ENCODE data around the gene TRIP6.
"Not testable (repeated sequence)": the region's sequence is repeated elsewhere in the genome, so short reads cannot be mapped to it uniquely, and the experiment has no call there.

The TRIP6 gene

DNA sequence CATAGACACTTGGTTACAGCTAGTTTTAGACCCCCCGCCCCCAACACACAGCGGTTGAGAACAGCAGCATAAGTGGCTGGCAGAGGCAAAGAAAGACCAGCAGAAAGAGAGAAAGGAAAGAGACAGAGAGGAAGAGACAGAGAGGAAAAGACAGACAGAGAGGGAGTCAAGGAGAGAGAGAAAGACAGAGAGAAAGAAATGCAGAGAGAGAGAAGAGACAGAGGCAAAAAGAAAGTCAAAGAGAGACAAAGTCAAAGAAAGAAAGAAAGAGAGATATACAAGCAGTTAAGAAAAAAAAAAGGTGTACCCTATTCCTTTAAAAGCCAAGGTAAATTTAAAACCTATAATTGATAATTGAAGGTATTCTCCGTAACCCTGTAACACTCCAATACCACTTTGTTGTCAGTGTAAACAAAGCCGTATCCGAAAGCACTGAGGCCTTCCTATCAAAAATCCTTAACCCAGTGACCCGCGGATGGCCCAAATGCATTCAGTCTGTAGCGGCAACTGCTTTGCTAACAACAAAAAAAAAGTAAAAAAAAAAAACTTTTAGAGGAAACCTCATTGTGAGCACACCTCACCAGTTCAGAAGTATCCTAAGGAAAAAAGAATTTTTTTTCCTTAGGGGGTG lies 26.6 kb upstream of the TRIP6 start:
- no peak for FAIRE-seq
- DNase-seq (ENCODE audit: insufficient read length) = no peak
- TF ChIP-seq TAF1 (IDR thresholded peaks at IDR 0.05; ENCODE audit: borderline replicate concordance, low read depth, low read length) (no peak), POLR2A (IDR thresholded peaks at IDR 0.05; ENCODE audit: low read depth, low read length) (no peak), POLR2AphosphoS5 (IDR thresholded peaks at IDR 0.05; ENCODE audit: low read depth, low read length) (no peak)

DNA sequence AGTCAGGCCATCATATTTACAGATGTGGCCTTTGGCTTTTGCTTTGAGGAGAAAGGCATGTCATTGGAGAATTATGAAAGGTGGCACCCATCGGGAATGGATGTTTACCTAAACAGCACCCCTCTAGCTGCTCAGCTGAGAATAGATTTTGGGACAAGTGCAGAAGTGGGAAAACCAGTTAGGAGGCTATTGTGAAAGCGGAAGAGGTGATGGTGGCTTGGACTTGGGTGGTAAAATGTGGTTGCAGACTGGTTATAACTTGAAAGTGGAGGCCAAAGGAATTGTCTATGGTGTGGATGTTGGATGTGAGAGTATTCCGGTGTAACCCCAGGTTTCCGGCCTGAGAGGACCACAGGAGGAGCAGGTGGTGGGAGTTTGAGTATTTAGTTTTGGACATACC lies 19.8 kb upstream of the TRIP6 start:
- DNase-seq (ENCODE audit: insufficient read length) (no peak), FAIRE-seq (no peak)
- TF ChIP-seq POLR2A (IDR thresholded peaks at IDR 0.05; ENCODE audit: low read depth, low read length) (no peak), TAF1 (IDR thresholded peaks at IDR 0.05; ENCODE audit: borderline replicate concordance, low read depth, low read length) (no peak), POLR2AphosphoS5 (IDR thresholded peaks at IDR 0.05; ENCODE audit: low read depth, low read length) (no peak)

DNA sequence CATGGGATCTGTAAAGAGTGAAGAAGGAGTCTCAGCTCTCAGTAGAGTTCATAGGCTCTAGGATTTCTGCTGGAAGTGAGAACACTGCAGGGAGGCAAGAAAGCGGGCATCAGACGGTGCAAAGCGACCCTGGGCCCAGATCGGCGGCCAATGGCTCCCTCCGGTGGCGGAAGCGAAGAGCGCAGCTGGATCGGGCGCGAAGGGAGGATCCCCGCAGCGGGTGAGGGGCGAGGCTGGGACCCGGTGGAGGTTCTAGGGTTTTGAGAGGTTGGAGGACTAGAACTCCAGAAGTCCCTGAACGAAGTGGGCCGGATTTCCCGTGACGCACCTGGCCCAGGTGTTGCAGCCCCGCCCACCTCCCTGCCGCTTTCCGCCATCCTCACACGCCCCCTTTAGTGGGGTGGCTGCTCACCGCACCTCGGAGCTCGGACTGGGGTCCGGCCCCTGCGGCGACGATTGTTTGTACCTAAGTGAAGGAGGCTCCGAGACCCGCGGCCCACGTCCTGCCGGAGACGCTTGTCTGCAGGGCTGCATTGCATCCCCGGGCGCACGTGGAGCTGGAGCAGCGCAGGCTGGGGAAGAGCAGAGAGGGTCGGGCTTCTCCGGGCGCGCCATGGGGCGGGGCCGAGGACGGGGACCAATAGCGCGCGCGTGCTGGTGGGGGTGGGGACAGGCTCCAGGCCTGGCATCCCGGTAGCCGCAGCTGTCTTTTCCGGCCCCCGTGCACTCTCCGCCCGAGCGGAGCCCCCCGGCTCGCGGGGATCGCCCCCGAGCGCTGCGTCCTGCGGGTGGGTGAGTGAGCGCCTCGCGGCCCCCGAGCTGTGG lies 14.9 kb upstream of the TRIP6 start, which contains the start of gene SLC12A9:
SLC12A9 (plus strand) TSS at position 666 of the 825 bp plus-strand sequence. CDS start 1,485 bp downstream, outside the sequence.
- FAIRE-seq (peak; percentile 96), DNase-seq (ENCODE audit: insufficient read length) (peak; percentile 97)
- TF ChIP-seq POLR2AphosphoS5 (IDR thresholded peaks at IDR 0.05; ENCODE audit: low read depth, low read length) = no peak
- TF ChIP-seq TAF1 (IDR thresholded peaks at IDR 0.05; ENCODE audit: borderline replicate concordance, low read depth, low read length) = no peak
- peak; percentile 30; the same call in 1 of the 2 replicates for TF ChIP-seq POLR2A (IDR thresholded peaks at IDR 0.05; ENCODE audit: low read depth, low read length)

DNA sequence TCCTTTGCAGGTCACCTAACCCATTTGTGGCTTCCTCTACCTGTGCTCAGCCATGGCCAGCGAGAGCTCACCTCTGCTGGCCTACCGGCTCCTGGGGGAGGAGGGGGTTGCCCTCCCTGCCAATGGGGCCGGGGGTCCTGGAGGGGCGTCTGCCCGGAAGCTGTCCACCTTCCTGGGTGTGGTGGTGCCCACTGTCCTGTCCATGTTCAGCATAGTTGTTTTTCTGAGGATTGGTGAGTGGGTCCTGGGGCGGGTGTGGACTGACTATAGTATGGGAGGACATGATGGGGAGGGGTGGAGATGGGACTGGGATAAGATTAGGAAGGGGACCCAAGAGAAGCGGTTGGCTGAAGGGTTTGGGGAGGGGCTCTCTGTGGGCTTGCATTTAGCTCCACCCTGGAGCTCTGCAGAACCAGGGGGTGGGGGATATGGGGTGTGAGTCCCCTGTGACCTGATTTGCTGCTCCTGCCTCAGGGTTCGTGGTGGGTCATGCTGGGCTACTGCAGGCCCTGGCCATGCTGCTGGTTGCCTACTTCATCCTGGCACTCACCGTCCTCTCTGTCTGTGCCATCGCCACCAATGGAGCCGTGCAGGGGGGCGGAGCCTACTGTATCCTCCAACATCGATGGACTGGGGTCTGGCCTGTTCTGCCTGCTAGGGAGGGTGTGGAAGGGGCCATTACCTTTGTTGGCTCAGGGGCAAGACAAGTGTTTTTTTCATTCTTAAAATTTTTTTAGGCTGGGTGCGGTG lies 12.9 kb upstream of the TRIP6 start:
- no peak for FAIRE-seq
- no peak for DNase-seq (ENCODE audit: insufficient read length)
- TF ChIP-seq TAF1 (IDR thresholded peaks at IDR 0.05; ENCODE audit: borderline replicate concordance, low read depth, low read length) = no peak

DNA sequence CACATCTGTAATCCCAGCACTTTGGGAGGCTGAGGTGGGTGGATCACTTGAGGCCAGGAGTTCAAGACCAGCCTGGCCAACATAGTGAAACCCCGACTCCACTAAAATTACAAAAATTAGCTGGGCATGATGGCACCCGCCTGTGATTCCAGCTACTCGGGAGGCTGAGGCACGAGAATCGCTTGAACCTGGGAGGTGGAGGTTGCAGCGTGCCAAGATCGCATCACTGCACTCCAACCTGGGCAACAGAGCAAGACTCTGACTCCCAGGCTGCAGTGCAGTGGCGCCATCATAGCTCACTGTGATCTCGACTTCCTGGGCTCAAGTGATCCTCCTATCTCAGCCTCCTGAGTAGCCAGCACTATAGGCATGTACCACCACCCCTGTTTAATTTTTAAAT lies 12.3 kb upstream of the TRIP6 start:
- DNase-seq (ENCODE audit: insufficient read length); FAIRE-seq: not testable (repeated sequence)

DNA sequence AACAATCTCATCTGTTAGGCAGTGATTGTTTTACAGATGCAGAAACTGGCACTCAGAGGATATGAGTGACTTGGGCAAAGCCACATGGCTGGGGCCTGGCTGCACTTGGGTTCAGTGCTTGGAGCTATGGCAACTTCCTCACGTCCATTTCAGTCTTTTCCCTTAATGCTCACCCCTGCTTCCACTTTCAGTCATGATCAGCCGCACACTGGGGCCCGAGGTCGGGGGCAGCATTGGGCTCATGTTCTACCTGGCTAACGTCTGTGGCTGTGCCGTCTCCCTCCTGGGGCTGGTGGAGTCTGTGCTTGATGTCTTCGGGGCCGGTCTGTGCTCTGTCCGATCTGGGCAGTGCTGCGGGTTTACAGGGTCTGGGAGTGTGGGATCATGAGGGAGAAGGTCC lies 11.7 kb upstream of the TRIP6 start:
- TF ChIP-seq TAF1 (IDR thresholded peaks at IDR 0.05; ENCODE audit: borderline replicate concordance, low read depth, low read length) = no peak
- TF ChIP-seq POLR2A (IDR thresholded peaks at IDR 0.05; ENCODE audit: low read depth, low read length) = no peak
- no peak for TF ChIP-seq POLR2AphosphoS5 (IDR thresholded peaks at IDR 0.05; ENCODE audit: low read depth, low read length)
- DNase-seq (ENCODE audit: insufficient read length) (no peak), FAIRE-seq (no peak)

DNA sequence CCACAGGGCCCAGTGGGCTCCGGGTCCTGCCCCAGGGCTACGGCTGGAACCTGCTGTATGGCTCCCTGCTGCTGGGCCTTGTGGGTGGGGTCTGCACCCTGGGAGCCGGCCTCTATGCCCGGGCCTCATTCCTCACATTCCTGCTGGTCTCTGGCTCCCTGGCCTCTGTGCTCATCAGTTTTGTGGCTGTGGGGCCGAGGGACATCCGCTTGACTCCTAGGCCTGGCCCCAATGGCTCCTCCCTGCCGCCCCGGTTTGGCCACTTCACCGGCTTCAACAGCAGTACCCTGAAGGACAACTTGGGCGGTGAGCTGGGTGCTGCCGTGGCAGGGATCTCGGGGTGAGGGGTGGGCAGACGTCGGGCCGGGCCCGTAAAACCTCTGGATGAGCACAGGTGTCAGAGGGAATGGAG lies 10.3 kb upstream of the TRIP6 start:
- DNase-seq (ENCODE audit: insufficient read length) (no peak), FAIRE-seq (no peak)
- TF ChIP-seq TAF1 (IDR thresholded peaks at IDR 0.05; ENCODE audit: borderline replicate concordance, low read depth, low read length) = no peak
- TF ChIP-seq POLR2AphosphoS5 (IDR thresholded peaks at IDR 0.05; ENCODE audit: low read depth, low read length) = no peak
- TF ChIP-seq POLR2A (IDR thresholded peaks at IDR 0.05; ENCODE audit: low read depth, low read length) = no peak

DNA sequence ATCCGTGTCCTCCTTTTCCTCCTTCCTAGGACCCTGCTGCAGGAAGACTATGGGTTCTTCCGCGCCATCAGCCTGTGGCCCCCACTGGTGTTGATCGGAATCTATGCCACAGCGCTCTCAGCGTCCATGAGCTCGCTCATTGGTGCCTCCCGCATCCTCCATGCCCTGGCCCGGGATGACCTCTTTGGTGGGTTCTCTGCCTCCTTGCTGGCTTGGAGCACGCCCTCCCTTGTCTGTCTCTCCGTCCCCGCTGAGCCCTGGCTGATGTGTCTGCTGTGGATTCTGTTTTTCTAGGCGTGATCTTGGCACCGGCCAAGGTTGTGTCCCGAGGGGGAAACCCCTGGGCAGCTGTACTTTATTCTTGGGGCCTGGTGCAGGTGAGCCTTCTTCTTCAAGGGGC lies 7.3 kb upstream of the TRIP6 start:
- TF ChIP-seq POLR2A (IDR thresholded peaks at IDR 0.05; ENCODE audit: low read depth, low read length) (no peak), TAF1 (IDR thresholded peaks at IDR 0.05; ENCODE audit: borderline replicate concordance, low read depth, low read length) (no peak)
- FAIRE-seq (no peak), DNase-seq (ENCODE audit: insufficient read length) (no peak)

DNA sequence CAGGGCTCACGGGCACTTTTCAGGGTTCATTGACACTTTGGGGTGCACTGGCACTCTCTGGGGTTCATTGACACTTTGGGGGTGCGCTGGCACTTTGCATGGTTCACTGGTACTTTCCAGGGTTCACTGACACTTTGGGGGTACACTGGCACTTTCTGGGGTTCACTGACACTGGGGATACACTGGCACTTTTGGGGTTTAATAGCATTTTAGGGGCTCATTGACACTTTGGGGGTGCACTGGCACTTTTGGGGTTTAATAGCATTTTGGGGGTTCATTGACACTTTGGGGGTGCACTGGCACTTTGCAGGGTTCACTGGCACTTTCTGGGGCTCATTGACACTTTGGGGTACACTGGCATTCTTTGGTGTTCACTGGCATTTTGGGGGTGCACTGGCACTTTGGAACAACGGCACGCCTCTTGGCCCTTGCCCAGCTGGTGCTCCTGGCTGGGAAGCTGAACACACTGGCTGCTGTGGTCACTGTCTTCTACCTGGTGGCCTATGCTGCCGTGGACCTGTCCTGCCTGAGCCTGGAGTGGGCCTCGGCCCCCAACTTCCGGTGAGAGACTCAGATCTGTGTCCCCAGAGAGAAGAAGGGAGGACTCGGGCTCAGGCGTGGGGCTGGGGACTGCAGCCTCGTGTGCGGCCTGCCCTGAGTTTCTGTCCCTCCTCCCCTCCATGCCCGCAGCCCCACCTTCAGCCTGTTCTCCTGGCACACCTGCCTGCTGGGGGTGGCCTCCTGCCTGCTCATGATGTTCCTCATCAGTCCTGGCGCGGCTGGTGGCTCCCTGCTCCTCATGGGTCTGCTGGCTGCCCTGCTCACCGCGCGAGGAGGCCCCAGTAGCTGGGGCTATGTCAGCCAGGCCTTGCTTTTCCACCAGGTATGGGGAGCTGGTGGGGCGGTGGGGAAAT lies 6.2 kb upstream of the TRIP6 start:
- FAIRE-seq = no peak
- TF ChIP-seq POLR2A (IDR thresholded peaks at IDR 0.05; ENCODE audit: low read depth, low read length) = no peak
- TF ChIP-seq POLR2AphosphoS5 (IDR thresholded peaks at IDR 0.05; ENCODE audit: low read depth, low read length) = no peak
- TF ChIP-seq TAF1 (IDR thresholded peaks at IDR 0.05; ENCODE audit: borderline replicate concordance, low read depth, low read length) = no peak
- DNase-seq (ENCODE audit: insufficient read length) = no peak

DNA sequence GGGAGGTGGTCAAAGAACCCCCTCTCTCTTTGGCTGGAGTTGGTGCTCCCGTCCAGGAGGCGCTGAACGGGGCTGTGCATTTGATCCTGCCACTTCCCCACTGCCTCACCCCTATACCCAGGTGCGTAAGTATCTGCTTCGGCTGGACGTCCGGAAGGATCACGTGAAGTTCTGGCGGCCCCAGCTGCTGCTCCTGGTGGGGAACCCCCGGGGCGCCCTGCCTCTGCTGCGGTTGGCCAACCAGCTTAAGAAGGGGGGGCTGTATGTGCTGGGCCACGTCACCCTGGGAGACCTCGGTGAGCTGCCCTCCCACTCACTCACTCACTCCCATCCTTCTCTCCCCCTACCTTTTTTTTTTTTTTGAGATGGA lies 5.6 kb upstream of the TRIP6 start:
- FAIRE-seq (no peak), DNase-seq (ENCODE audit: insufficient read length) (no peak)
- TF ChIP-seq POLR2A (IDR thresholded peaks at IDR 0.05; ENCODE audit: low read depth, low read length) (no peak), TAF1 (IDR thresholded peaks at IDR 0.05; ENCODE audit: borderline replicate concordance, low read depth, low read length) (no peak), POLR2AphosphoS5 (IDR thresholded peaks at IDR 0.05; ENCODE audit: low read depth, low read length) (no peak)

DNA sequence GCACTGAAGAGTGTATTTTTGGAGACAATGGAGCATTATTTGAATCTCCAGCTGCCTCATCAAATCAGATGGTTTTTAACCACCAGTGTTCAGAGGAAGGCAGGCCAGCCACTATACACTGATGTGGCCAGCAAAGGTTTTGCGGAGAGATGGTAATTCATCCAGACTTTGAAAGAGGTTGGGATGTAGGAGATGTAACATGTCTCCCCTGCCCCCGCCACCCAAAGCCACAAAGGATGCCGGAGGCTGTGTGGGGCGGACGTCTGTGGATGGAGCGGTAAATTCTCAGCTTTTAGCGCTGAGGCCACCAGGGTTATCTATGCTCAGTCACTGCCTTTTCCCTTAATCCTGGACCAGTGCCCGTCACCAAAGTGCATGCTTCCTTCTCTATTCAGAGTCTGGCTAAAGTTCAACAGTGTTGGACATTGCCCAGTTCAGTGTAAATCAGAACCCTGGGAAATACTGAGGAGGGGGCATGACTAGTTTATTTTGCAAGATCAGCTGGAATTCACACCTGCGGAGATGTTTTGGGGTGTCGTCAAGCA lies 3.7 kb upstream of the TRIP6 start:
- FAIRE-seq (no peak), DNase-seq (ENCODE audit: insufficient read length) (no peak)
- TF ChIP-seq TAF1 (IDR thresholded peaks at IDR 0.05; ENCODE audit: borderline replicate concordance, low read depth, low read length) = no peak
- TF ChIP-seq POLR2A (IDR thresholded peaks at IDR 0.05; ENCODE audit: low read depth, low read length) = no peak
- TF ChIP-seq POLR2AphosphoS5 (IDR thresholded peaks at IDR 0.05; ENCODE audit: low read depth, low read length) = no peak

All from GM12892 (cell line).